ENCODE measurements around the gene CHDH.

DNA sequence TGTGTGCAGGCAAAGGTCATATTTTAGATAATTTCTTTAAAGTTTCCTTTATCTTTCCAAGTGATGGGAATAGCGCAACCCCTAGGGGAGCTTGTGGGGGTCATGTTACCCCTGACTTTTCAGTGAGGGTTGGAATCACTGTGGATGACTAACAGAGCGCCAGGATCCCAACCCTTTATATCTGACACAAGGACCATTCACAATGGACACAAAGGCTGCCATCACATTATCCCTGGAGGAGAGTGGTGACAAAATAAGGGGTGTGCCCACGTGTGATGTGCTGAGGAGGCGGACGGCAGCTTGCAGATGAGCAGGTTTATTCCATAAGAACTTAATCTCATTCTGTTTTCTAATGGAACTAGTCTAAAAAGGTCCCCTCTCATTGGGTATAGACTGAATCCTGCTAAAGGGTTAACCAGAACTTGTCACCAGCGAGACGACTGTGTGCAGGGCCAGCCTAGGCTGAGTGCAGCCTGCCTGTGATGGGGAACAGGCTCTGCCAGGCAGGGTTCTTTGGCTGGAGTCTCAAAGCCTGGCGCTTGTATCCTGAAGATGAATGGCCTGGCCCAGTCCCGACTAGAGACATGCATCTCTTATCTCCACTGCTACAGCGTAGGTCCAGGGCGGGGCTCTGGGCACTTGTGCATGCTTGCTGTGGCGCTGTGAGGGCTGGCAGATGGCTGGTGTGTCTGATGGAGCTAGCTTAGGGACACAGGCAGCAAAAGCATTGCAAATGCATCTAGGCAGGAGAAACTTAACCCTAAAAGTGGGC is 50.2 kb downstream of the CHDH start:
- TF ChIP-seq CTCF (IDR thresholded peaks at IDR 0.05) (no peak), POLR2A (IDR thresholded peaks at IDR 0.05) (no peak)

Data from heart left ventricle (tissue), 13 donors.